Measurements from ENCODE around the gene RAPGEF4.

RAPGEF4 gene

DNA sequence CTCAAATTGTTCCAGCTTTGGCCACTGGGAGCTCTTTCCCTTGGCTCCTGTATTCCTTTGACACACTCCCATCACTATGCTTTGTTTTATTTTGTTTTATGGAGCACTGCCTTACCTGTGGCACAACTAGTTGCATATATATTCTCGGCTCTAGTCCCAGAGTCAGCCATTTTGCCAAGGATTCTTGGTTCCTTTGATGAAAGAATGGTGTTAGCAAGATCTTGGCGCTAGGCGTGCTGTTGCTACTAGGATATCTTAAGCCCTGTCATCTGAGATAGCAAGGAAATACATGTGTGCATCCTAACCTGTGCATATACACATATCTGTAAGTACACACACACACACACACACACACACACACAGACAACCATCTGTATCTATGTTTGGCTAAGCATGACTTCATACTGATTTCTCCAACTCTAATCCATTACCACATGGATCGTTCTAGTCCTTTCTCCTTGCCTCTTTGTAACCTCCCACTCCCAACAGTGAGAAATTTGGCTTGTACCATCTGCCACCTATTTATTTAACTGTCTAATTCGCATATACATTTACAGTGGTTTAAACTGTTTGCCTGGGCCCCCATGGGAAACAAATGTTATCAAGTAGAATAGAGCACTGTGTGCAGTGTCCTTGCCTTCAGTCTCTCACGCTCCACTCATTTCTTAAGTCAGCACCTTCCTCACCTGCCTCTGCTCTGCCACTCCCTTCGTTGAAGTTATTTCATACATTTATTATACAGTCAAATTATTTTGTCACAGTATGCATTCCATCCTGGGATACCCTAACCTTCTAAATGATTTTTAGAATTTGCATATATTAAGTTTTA, 202.5 kb downstream of the RAPGEF4 start:
- no peak for DNase-seq (ENCODE audit: low read depth, low spot score)

DNA sequence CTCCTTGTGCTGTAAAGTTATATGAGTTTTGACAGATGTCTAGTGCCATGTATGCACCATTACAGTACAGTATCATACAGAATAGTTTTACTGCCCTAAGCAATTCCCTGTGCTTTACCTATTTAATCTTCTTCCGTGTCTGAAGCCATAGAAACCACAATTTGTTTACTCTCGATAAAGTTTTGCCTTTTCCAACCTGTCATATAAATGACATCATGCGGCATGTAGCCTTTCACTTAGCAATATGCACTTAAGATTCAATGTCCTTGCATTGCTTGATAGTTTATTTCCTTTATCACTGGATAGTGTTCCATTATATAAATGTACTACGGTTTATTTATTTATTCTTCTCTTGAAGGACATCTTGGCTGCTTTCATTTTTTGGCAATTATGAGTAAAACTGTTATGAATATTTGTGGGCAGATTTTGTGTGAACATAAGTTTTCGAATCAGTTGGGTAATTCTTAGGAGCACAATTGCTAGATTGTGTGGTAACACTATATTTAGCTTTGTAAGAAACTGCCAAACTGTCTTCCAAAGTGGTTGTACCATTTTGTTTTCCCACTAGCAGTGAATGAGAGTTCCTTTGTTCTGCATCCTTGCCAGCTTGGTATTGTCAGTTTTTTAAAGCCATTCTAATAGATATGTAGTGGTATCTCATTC, 203.2 kb downstream of the RAPGEF4 start:
- no peak for DNase-seq (ENCODE audit: low read depth, low spot score)

- no peak for DNase-seq (ENCODE audit: low read depth, low spot score)
Observed at GRCh38 chr2:172943539-172943938, 207.9 kb downstream of the RAPGEF4 start.

DNA sequence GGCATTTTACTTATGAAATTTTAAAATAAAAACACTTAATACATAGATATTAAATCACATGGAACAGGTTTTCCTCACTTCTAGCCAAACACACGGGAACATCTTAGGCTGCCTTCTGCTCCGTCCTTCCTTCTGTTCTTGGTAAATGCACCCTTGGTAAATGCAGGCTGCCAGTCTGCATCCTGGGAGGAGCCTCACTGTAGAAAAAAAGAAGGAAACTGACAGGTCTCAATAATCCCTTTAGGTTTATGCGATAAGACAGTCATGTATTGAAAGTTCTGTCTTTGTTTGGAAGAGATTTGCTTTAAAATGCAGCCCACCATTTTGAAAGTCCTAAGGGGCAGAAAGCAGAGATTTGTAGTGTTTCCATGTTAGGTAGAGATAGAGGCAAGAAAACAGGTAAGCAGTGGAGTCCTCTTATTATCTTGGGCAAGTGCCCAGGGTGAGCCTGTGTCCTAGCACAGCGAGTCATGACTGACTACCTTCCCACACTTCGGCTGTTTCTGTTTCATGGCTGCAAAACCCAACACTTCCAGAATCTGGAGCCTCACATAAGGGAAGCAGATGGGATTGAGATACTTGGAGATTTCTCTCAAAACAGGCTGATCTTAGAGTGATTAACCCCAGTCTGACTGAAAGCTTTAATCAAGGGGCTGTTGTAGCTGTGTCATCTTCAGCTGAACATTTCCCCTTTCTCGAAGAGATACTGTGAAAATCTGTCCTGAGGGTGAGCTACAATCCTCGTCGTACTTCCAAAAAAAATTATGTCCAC, 208.6 kb downstream of the RAPGEF4 start:
- DNase-seq (ENCODE audit: low read depth, low spot score), result no peak

DNA sequence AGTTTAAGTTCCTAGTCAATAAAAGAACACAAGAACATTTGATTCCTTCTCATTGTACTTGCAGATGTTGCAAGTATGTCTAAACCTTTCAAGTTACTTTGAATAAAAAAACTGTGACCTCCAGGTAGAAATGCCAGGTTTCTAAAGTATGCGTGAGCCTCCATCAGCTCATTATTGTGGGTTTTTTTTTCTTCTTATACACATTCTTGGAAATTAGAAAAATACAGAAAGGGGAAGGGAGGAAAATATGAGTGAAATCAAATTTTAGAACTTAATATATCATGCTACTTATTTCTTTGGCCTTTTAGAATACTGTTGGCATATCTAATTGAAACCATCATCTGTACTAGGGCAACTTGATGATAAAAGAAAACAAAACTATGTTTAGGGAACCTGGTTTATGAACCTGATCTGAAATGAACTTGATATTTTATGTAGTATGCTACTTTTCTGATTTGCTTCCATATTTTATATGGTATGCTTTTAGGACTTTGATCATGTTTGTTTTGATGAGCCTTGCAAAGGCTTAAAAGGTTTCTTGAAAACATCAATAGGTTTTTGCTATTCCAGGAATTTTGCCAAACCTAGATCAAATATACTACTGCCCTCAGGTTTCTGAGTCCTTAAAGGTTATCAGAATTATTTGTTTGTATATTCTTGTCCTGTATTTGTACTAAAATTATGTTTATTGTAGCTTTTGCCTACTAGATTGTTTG, 209.3 kb downstream of the RAPGEF4 start:
- no peak for DNase-seq (ENCODE audit: low read depth, low spot score)

DNA sequence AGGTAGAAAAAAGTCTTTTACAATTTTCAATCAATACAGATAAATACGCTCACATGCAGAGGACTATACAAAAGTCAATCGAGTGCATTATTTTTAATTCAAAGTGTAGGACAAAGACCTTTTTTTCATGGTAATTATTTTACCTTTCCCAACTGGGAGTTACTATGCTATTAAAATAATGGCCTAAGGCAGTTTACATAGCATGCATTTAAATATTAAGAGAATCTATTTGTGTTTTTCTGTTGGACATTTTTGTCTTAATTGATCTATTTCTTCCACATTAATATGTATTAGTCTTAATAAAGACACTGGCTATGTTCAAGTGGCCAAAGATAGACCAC, 209.8 kb downstream of the RAPGEF4 start:
- DNase-seq (ENCODE audit: low read depth, low spot score), result no peak

GRCh38 chr2:172947461-172948153, 212.0 kb downstream of the RAPGEF4 start:
- no peak for DNase-seq (ENCODE audit: low read depth, low spot score)

DNA sequence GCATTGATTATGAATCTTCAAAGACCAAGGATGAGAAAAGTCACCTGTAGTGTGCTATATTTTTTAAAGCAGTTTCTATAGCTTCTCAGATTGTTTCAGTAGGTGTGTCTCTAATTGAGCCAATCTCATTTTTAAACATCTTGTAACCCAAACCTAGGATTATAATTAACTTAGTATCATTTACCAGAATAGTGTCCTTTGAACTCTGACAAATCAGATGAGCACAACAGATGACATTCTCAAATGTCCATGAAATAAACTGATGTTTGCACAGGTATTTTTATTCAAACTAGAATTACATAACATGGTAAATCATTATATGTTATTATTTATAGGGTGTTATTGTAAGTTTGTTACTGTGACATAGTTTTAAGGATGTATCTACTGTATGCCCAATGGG, 213.9 kb downstream of the RAPGEF4 start:
- no peak for DNase-seq (ENCODE audit: low read depth, low spot score)

- no peak for DNase-seq (ENCODE audit: low read depth, low spot score)
Observed at GRCh38 chr2:172950565-172950964, 214.9 kb downstream of the RAPGEF4 start.

- no peak for DNase-seq (ENCODE audit: low read depth, low spot score)
Observed at GRCh38 chr2:172951554-172951953, 215.9 kb downstream of the RAPGEF4 start.

DNA sequence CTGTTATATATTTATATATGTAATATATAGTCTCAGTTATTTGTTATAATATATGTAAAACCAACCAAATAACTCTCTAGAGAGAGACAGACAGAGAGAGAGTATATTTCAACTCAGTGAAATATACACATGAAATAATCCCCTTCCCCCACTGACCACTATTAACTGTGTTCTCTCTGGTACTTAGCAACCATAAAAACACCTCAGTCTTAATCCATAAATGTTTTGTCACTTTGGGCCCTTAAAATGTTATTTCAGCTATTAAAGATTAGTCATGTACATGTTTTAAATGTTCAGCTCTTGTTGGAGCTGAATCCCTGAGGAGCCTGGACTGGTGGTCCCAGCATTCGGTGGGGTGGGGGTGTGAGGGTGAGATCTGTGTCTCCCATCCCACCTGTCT, 217.8 kb downstream of the RAPGEF4 start:
- no peak for DNase-seq (ENCODE audit: low read depth, low spot score)

GRCh38 chr2:172953970-172954852, 218.6 kb downstream of the RAPGEF4 start:
- no peak for DNase-seq (ENCODE audit: low read depth, low spot score)

DNA sequence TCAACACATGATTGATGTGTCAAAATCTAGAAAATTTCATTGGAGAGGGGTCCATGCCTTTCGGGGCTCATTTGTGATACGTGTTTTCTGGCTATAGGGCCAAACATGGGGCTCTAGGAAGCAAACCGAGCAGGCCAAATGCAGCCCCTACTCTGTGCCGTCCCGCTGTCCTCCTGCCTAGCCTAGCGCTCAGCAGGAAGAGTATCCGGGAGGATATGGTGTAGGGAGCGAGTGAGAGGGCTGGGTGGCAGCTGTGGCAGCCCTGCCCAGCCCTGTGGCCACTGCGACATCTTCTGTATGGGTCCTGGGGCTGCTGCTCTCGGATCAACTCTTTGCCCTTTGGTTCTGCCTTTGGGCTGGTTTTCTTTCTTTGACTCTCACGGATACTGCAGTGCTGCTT, 219.9 kb downstream of the RAPGEF4 start:
- DNase-seq (ENCODE audit: low read depth, low spot score), result no peak

GRCh38 chr2:172957734-172958133, 222.1 kb downstream of the RAPGEF4 start:
- DNase-seq (ENCODE audit: low read depth, low spot score), result no peak

DNA sequence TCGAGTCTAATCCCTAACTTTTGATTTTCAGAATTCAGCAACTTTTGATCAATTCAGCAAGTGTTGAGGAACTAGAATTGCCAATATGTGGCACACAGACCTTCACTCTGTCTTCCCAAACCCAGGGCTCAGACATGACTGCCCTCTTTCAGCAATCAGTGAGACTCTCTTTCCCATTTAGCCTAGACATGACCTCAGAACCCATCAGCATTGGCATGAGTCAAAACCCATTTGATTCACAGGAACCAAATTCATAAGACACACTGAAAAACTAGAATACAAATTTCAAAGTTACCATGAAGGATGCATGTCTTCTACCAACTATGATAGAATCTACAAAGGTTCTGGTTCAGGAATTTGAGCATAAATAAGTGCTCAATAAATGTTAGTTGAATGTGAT, 226.4 kb downstream of the RAPGEF4 start:
- DNase-seq (ENCODE audit: low read depth, low spot score), result no peak

- no peak for DNase-seq (ENCODE audit: low read depth, low spot score)
Observed at GRCh38 chr2:172962824-172963223, 227.2 kb downstream of the RAPGEF4 start.

- no peak for DNase-seq (ENCODE audit: low read depth, low spot score)
Observed at GRCh38 chr2:172964511-172965139, 229.0 kb downstream of the RAPGEF4 start.

DNA sequence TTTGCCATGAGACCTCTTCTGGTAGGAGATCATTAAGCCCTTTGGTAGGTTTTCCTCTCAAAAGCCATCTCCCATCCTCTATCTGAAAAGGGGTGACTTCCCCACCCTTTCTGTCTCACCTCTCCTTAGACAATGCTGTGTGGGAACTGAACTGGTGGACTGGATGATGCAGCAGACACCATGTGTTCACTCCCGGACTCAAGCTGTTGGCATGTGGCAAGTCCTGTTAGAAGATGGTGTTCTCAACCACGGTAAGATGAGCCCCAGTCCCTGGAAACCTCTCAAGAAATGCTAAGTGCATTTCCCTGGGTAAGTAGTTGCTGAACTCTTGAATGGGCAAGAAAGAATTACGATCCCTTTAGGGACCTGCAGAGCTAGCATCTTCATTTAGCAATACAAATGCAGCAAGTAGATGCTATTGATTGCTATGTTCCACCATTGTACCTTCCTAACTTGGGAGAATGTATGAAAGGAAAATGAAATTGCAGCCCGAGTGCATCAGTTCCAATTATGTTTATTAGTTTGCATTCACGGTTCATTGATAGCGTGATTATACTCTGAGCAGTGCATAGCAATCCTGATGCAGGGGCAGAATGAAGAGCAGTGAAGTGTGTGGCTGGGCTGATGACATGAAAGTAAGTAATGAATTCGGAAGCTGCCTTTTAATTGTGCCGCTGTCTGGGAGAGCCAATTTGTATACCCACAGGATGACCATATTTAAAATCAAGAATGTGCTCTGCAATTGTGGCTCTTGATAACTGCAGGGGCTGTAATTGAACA, 230.0 kb downstream of the RAPGEF4 start:
- DNase-seq (ENCODE audit: low read depth, low spot score), result peak; percentile 24
